Activated T-cell treated with anti-CD3 and anti-CD28 coated beads for 1 hour (primary cell): ENCODE data around the gene SEMA4D.
"Not testable (repeated sequence)": the region's sequence is repeated elsewhere in the genome, so short reads cannot be mapped to it uniquely, and the experiment has no call there.

ENCODE experiments used
- DNase-seq: peaks from one replicate; pipeline ENCODE4 v3.0.0-alpha.2; 2020; ENCODE audit warnings: low read depth

The SEMA4D gene

GRCh38 chr9:89482056-89482851 lies 15.7 kb downstream of the SEMA4D start:
- no peak for DNase-seq

GRCh38 chr9:89481538-89481915 lies 16.4 kb downstream of the SEMA4D start:
- DNase-seq = no peak

GRCh38 chr9:89480825-89481537 lies 16.9 kb downstream of the SEMA4D start:
- DNase-seq = no peak

GRCh38 chr9:89480372-89480771 lies 17.5 kb downstream of the SEMA4D start:
- not testable (repeated sequence) for DNase-seq

- not testable (repeated sequence) for DNase-seq
Measured at GRCh38 chr9:89479669-89480011, 18.3 kb downstream of the SEMA4D start.

- DNase-seq = no peak
Measured at GRCh38 chr9:89478821-89479668, 18.9 kb downstream of the SEMA4D start.

GRCh38 chr9:89477811-89478630 lies 19.9 kb downstream of the SEMA4D start:
- no peak for DNase-seq

- DNase-seq = no peak
Measured at GRCh38 chr9:89477384-89477783, 20.5 kb downstream of the SEMA4D start.

GRCh38 chr9:89476546-89476945 lies 21.4 kb downstream of the SEMA4D start:
- DNase-seq = no peak

- no peak for DNase-seq
Measured at GRCh38 chr9:89475891-89476440, 21.9 kb downstream of the SEMA4D start.

- no peak for DNase-seq
Measured at GRCh38 chr9:89474939-89475338, 23.0 kb downstream of the SEMA4D start.

GRCh38 chr9:89473762-89474469 lies 24.0 kb downstream of the SEMA4D start:
- DNase-seq = no peak

- DNase-seq = not testable (repeated sequence)
Measured at GRCh38 chr9:89471796-89472320, 26.1 kb downstream of the SEMA4D start.

GRCh38 chr9:89471390-89471789 lies 26.5 kb downstream of the SEMA4D start:
- DNase-seq = no peak

- no peak for DNase-seq
Measured at GRCh38 chr9:89470224-89470839, 27.6 kb downstream of the SEMA4D start.

- no peak for DNase-seq
Measured at GRCh38 chr9:89469003-89469402, 28.9 kb downstream of the SEMA4D start.

GRCh38 chr9:89468281-89468960 lies 29.5 kb downstream of the SEMA4D start:
- DNase-seq = no peak

- no peak for DNase-seq
Measured at GRCh38 chr9:89467278-89467625, 30.7 kb downstream of the SEMA4D start.

GRCh38 chr9:89466451-89467277 lies 31.2 kb downstream of the SEMA4D start:
- no peak for DNase-seq
